Mesodermal cell (in vitro differentiated cells): ENCODE measurements around the gene COPS9. TPM values are rescaled to one million over a fixed set of nuclear protein-coding genes. Genes with fewer than 3 reads are reported as not detected.

Source experiments
- H3K27ac ChIP-seq: 2 replicates; pipeline ENCODE4 v1.7.0; 2013; ENCODE audit warnings: mild to moderate bottlenecking, low read depth, low read length, moderate library complexity; ENCODE audit not compliant: severe bottlenecking
- H3K36me3 ChIP-seq: 2 replicates; pipeline ENCODE4 v1.7.1; 2013; ENCODE audit warnings: mild to moderate bottlenecking, low read length, moderate library complexity; ENCODE audit not compliant: control insufficient read depth, insufficient read depth
- H3K4me1 ChIP-seq: one replicate; pipeline ENCODE4 v1.7.1; 2013; ENCODE audit warnings: mild to moderate bottlenecking, low read length; ENCODE audit not compliant: insufficient read depth, control insufficient read depth, poor library complexity, severe bottlenecking
- H3K4me3 ChIP-seq: 2 replicates; pipeline ENCODE4 v1.7.0; 2013; ENCODE audit warnings: low read length, control low read depth, mild to moderate bottlenecking; ENCODE audit not compliant: insufficient read depth, poor library complexity, severe bottlenecking; ENCODE audit errors: extremely low read depth
- H3K9me3 ChIP-seq: 2 replicates; pipeline ENCODE4 v1.7.1; 2013; ENCODE audit warnings: mild to moderate bottlenecking, low read length, moderate library complexity; ENCODE audit not compliant: control insufficient read depth
- WGBS, 2 experiments: methylation state at CpG; one replicate each; pipeline ENCODE4 v1.1.5; 2013; ENCODE audit warnings: missing lambda C conversion rate in 2 of 2; ENCODE audit not compliant: insufficient coverage in 2 of 2; 5-methylcytosine and 5-hydroxymethylcytosine counted together
- polyA plus RNA-seq, 2 experiments: library from polyadenylated mRNA; stranded (reverse); fragments of 50-300 nt; gene quantifications; one replicate each; pipeline ENCODE4 v1.2.3, GENCODE V29; 2013

The COPS9 gene
- 169 TPM for polyA plus RNA-seq (2013, experiment 1 of 2)
- 154 TPM for polyA plus RNA-seq (2013, experiment 2 of 2)

- Histone ChIP-seq H3K4me1 (peaks cover 7% of the 10 kb centered on the region), H3K36me3 (peaks cover 25% of the 10 kb centered on the region), H3K27ac (no peak within 1 kb of the TSS), H3K9me3 (no peaks in the 10 kb centered on the region), H3K4me3 (peak within 1 kb of the TSS; percentile 93)
- WGBS, 2 experiments, result 0 to 2% methylated on average over 71 to 72 of the region's 79 CpGs
Measured at GRCh38 chr2:240136013-240136670, at the start of gene COPS9. TSS of gene COPS9 (minus strand) at chr2:240136305. CDS start at chr2:240136284, 21 bp downstream.

DNA sequence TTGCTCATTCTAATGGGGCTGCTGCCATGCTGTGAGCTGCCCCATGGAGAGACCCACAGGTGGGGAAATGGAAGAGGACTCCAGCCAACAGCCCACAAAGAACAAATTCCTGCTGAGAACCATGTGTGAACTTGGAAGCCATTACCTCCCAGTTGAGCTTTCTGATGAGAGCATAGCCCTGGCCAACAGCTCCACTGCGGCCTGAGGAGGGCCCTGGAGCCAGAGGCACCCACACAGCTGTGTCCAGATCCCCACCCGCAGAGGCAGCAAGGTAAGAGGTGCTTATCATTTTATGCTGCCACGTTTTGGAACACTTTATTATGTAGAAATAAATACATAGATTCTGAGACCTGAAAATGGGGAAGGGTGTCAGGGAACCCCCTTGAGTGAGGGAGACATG is 48.6 kb upstream of the COPS9 start:
- Histone ChIP-seq H3K4me3 (no peak overlapping the region), H3K4me1 (no peaks in the 10 kb centered on the region), H3K9me3 (peaks cover 13% of the 10 kb centered on the region), H3K27ac (no peak overlapping the region), H3K36me3 (no peaks in the 10 kb centered on the region)
- 50 to 63% methylated on average over 1 of the region's 3 CpGs for WGBS, 2 experiments

DNA sequence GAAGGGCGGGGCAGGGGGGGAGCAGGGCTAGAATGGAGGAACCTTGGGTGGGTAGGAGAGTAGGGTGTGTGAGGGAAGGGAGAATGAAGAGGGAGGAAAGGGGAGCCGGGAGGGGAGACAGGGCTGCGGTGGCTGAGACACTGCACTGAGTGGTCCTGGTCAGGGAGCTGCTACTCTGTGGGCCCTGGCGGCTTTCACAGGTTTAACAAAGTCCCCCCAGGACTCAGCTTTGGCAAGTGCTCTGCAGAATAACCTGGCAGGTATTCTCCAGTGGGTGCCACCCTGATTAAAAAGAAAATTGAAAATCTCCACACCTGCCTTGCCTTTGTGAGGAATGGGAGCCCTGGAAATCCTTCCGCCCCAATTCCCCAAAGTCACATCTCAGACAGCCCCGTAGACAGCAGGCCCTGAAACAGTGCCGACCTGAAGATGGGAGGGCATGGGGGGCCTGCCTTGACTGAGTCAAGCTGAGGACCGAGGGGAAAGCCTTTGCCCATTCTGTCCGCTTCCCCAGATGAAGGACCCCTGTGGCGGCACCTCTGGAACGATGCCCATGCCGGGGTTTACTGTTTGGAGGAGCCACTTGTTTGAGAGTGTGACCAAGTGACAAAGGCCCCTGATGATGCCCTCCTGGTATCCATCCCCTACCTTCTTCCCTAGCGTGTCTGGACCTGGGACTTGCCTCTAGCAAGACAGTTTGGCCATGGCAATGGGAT is 47.9 kb upstream of the COPS9 start:
- no peak overlapping the region for H3K4me3 ChIP-seq
- no peak overlapping the region for H3K27ac ChIP-seq
- H3K4me1 ChIP-seq, result no peaks in the 10 kb centered on the region
- peaks cover 13% of the 10 kb centered on the region for H3K9me3 ChIP-seq
- H3K36me3 ChIP-seq, result no peaks in the 10 kb centered on the region
- WGBS, 2 experiments, result 90 to 93% methylated on average over 11 of the region's 13 CpGs

DNA sequence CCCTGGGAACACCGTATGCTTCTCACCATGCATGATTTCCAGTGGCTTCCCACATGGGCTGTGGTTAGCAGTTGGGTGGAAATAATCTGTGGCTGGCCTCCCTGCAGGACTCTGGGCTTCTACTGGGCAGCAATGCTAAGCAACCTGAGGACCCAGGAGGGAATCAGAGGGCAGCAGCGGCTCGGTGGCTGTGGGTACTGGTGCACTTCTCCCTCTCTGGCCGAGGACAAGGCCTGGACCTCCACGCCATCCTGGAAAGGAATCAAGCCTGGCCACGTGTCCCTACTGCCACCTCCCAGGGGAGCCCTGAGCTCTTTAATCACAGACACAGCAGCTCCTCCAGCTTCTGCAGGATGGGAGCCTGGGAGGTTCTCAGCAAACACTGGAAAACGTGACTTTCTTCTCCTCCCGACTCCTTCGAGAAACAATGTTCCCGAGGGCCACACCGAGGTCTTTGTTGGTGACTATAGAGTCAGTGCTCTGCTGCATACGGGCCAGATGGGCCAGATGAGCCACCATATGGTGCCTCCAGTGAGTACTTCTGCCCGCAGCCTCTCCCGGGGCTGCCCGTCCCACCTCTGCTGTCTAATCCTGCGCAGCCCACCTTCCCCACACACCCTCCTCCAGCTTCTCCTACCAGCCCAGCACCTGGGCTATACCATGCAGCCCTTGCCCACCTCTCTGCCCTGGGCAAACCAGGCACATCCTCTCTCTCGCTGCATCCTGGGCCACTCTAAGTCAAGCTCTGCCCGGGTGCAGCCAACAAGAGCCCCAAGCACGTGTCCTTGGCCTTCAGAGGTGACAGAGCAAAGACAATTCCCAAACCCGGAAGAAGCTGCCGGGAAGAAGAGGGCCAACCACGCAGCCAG is 47.1 kb upstream of the COPS9 start:
- H3K4me3 ChIP-seq, result no peak overlapping the region
- 92 to 93% methylated on average over 22 of the region's 22 CpGs for WGBS, 2 experiments
- no peaks in the 10 kb centered on the region for H3K4me1 ChIP-seq
- H3K9me3 ChIP-seq, result peaks cover 12% of the 10 kb centered on the region
- no peaks in the 10 kb centered on the region for H3K36me3 ChIP-seq
- H3K27ac ChIP-seq, result no peak overlapping the region

DNA sequence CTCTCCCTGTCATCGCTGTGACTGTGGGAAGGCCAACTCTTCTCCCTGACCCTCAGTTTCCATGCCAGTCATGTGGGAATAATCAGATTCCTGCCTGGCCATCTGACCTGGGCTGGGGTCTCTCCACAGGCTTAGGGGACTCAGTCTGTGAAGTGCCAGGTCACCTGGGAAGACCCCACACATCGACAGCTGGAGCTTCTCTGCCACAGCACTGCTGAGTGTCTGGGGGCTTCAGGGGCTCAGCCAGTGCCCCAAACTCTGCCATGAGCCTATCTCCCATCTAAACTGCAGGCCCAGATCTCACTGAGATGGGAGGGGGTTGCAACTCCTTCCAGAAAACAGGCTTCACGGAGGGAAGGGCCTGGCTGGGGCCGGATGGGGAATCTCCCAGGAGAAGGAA is 46.4 kb upstream of the COPS9 start:
- H3K9me3 ChIP-seq, result peaks cover 5% of the 10 kb centered on the region
- H3K27ac ChIP-seq, result no peak overlapping the region
- WGBS, 2 experiments, result 88% methylated on average over 3 to 4 of the region's 4 CpGs
- H3K4me1 ChIP-seq, result no peaks in the 10 kb centered on the region
- no peak overlapping the region for H3K4me3 ChIP-seq
- H3K36me3 ChIP-seq, result no peaks in the 10 kb centered on the region

GRCh38 chr2:240182001-240182400 is 45.9 kb upstream of the COPS9 start:
- H3K4me1 ChIP-seq, result no peaks in the 10 kb centered on the region
- no peaks in the 10 kb centered on the region for H3K36me3 ChIP-seq
- no peak overlapping the region for H3K27ac ChIP-seq
- no peak overlapping the region for H3K4me3 ChIP-seq
- 78 to 81% methylated on average over 4 to 5 of the region's 5 CpGs for WGBS, 2 experiments
- no peaks in the 10 kb centered on the region for H3K9me3 ChIP-seq

- H3K27ac ChIP-seq, result no peak overlapping the region
- WGBS, 2 experiments, result 89 to 91% methylated on average over 2 to 8 of the region's 8 CpGs
Measured at GRCh38 chr2:240179941-240180666, 44.0 kb upstream of the COPS9 start.

GRCh38 chr2:240179186-240179815 is 43.2 kb upstream of the COPS9 start:
- Histone ChIP-seq H3K9me3 (no peaks in the 10 kb centered on the region), H3K36me3 (no peaks in the 10 kb centered on the region), H3K4me3 (no peak overlapping the region), H3K4me1 (no peaks in the 10 kb centered on the region), H3K27ac (no peak overlapping the region)
- 78 to 85% methylated on average over 11 of the region's 11 CpGs for WGBS, 2 experiments

More at GRCh38 chr2:240179941-240180666, 44.0 kb upstream of the COPS9 start:
- no peaks in the 10 kb centered on the region for H3K9me3 ChIP-seq
- no peak overlapping the region for H3K4me3 ChIP-seq
- no peaks in the 10 kb centered on the region for H3K4me1 ChIP-seq
- no peaks in the 10 kb centered on the region for H3K36me3 ChIP-seq

GRCh38 chr2:240178564-240178963 is 42.5 kb upstream of the COPS9 start:
- Histone ChIP-seq H3K4me3 (no peak overlapping the region), H3K9me3 (no peaks in the 10 kb centered on the region), H3K36me3 (no peaks in the 10 kb centered on the region), H3K27ac (no peak overlapping the region), H3K4me1 (no peaks in the 10 kb centered on the region)
- 82 to 88% methylated on average over 2 of the region's 3 CpGs for WGBS, 2 experiments

GRCh38 chr2:240174496-240174895 is 38.4 kb upstream of the COPS9 start:
- 90 to 97% methylated on average over 4 to 7 of the region's 7 CpGs for WGBS, 2 experiments
- H3K4me1 ChIP-seq, result no peaks in the 10 kb centered on the region
- no peaks in the 10 kb centered on the region for H3K9me3 ChIP-seq
- H3K4me3 ChIP-seq, result no peak overlapping the region
- no peaks in the 10 kb centered on the region for H3K36me3 ChIP-seq
- H3K27ac ChIP-seq, result no peak overlapping the region
